Nucleus accumbens (tissue), 56 donors: Measurements from ENCODE around the gene AP3B1.

Experiments
- DNase-seq, 56 donors: peaks; one replicate each; lab custom pipeline; 2025; lab: John Stamatoyannopoulos, UW

Gene AP3B1

GRCh38 chr5:77983482-77984199 lies 310.9 kb downstream of the AP3B1 start:
- DNase-seq = no peak

GRCh38 chr5:77981820-77982219 lies 312.7 kb downstream of the AP3B1 start:
- DNase-seq = no peak

DNA sequence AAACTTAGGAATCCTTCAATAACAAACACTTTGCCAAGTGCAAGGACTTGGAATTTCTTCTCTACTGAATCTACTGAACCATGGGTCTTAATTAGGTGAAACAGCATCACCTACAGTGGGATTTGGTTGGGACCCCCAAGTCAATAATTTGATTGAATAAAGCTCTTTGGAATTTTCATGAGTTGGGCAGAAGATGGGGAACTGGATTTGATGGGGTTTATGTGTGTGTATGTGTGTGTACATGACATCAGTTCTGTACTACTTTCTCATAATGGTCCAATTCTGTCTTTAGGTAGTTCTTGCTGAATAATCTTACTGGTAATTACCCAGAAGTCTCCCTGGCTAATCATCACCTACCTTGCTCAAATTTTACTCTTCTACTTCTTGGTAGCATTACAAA lies 319.9 kb downstream of the AP3B1 start:
- no peak for DNase-seq

- peak in 1 of 56 donors; percentile 23 for DNase-seq
These were observed 321.3 kb downstream of the AP3B1 start for GRCh38 chr5:77973253-77973609.

- DNase-seq = peak in 11 of 56 donors; percentile 15 to 57 (median 32)
These were observed 321.8 kb downstream of the AP3B1 start for GRCh38 chr5:77972469-77973252.

- peak in 4 of 56 donors; percentile 20 to 34 (median 29) for DNase-seq
These were observed 322.6 kb downstream of the AP3B1 start for GRCh38 chr5:77971776-77972468.

DNA sequence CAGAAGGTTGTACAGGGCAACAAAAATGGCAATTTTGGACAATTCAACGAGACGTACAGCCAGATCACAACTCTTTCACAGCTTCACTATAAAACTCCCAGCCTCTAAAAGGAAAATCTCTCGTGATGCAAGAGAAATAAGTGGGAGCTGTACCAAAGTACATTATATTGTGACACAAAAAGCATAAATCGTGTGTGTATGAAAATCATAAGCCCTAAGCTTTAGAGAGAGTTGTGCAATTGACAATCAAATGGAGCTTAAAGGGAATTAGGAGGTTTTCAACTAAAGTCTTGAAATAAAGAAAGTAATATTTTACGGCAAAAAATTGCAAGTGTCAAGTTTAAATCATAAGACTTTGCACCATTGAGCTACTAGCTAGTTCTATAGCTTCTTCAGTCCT lies 323.6 kb downstream of the AP3B1 start:
- no peak for DNase-seq

- DNase-seq = no peak
These were observed 330.7 kb downstream of the AP3B1 start for GRCh38 chr5:77963795-77964194.

DNA sequence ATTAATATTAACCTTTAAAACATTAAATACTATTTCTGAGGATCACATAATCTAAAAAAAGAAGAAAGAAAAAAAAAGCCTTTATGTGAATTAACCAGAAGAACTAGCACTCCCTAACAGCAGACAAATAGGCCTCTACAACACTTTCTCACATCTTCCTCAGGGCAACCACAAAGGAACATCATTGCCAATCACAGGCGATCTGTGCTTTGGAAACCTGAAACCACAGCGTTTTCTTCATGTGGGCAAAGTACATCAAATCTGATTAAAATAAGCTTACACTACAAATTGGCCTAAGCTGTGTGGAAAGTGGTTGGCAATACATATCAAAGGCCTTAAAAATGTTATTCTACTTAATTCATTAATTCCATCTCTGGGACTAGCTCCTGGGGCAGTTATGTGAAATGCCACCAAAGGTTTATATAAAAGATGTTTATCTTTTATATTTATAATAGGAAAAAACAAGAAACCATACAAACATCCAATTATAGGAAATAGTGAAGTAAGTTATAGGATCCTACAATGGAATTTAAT lies 333.6 kb downstream of the AP3B1 start:
- DNase-seq = no peak

GRCh38 chr5:77960305-77960704 lies 334.2 kb downstream of the AP3B1 start:
- DNase-seq = peak in 24 of 56 donors; percentile 7 to 67 (median 26)

DNA sequence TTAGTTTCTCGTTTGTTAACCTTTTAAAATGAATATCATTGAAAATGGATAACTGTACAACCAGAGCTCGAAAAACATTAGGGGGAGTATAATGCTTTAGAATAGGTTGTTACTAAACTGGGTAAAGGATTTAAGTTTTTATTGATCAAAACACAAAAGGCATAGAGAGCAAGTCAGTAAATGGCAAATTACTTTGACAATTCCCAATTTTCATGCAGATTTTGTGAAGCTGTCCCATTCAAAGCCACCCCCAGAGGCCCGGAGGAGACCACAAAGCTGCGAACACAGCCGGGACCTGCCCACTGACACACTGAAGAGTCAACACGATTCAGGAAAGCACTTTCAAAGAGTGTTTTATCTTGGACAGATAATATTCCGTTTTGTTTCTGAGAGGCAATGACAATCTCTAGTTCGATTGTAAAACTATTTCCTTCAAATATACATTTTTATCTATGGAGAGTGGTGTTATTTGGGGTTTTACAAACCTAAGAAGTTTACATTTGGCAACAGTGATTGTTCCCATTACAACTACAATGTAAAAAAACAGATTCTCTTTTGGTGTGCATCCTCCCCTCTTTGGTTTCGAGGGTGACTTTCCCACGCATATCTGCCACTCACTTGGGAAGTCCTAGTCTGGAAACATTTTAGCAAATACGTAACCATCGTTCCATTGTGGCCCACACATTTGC lies 335.7 kb downstream of the AP3B1 start:
- no peak for DNase-seq

DNA sequence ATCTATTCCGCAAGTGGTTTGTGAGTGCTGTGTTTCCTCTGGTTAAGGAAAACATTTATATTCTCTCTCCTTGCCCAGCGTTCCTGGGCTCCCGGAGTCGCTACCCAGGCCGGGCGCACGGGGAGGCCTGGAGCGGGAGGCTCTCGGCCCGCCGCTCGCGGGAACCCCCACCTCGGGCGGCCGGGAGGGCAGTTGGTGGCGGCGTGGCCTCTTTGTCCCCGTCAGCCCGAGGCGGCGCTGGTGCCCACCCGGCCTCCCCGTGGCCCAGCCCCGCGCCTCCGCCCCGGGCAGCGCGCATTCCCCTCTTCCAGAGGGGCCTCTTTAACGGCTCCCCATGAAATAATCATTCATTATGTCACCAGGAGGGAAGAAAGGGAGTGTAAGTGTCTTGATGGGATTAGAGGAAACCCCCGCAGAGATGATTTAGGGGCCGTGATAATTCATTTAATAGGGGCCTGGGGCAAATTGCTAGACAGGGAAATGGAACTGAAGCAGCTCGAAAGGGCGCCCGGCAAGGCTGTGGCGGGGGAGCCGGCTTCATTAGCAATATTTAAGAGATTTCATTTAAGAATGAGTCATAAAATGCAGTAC lies 336.5 kb downstream of the AP3B1 start:
- peak in 1 of 56 donors; percentile 19 for DNase-seq

DNA sequence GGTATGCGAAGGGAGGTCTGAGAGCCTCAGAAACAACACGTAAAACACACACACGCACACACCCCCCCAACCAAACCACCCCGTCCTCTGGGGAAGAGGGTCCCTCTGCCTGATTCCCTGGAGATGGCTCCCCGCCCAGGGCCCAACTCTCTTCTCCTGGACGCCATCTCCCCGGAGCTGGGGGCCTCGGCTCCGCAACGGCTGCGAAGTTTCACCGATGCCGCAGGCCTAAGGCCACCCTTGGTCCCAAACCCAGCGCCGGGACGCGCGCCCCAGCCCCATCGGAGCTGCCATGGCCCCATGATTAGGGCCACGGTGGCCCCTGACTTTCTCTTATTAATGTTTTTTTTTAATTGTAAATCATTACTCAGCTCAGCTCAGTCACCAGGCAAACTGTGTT lies 337.0 kb downstream of the AP3B1 start:
- no peak for DNase-seq

DNA sequence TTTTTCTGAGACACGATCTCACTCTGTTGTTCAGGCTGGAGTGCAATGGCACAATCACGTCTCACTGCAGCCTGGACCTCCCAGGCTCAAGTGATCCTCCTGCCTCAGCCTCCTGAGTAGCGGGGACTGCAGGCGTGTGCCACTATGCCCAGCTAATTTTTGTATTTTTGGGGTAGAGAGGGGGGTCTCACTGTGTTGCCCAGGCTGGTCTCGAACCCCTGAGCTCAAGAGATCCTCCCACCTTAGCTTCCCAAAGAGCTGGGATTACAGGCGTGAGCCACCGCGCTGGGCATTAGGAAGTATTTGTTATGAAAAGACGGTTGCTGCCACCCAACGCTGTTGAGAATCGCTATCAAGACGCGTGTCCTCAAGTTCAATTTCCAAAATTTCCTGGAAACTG lies 337.4 kb downstream of the AP3B1 start:
- no peak for DNase-seq

DNA sequence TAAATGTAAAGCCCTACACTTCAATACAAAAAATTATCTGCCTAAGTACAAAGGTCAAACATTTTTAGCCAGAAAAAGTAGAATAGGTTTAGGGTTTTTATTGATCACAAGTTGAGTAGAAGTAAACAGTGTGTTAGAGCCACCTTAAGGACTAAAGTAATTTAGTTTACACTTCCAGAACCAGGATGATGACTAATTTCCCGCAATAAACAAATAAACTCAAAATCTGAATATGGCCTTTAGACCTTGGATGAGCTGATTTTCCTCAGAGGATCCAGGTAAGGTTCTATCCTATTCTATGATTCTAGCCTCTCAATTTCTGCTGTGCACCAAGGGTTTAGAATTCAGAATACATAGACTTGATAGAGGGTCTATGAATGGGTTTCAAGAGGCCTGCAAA lies 338.9 kb downstream of the AP3B1 start:
- no peak for DNase-seq

- DNase-seq = no peak
These were observed 341.1 kb downstream of the AP3B1 start for GRCh38 chr5:77953374-77953773.

DNA sequence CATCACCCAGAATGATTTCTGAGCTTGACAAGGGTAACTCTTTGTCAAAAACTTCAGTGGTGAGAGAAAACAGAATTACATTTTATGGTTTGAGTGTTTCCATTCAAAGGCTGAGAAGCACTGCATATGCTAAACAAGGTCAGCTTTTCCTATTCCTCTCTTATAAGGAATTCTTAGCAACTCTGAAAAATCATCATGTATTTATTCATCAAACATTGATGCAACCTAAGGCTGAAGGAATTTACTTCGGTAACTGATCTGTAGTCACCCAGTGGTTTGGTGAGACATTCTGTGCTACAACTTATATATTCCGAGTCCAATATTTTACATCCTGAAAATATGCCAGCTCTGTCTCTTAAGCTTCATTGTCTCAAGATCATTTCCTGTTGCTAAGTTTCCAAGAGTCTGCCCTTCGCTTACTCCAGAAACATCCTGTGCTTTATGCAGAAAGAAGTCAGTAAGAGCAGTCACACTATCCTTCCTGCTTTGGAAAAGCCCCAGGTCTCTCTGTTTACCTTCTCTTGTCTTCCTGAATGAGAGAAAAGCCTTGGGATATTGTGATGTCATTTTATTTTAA lies 341.8 kb downstream of the AP3B1 start:
- no peak for DNase-seq
